Activated CD8-positive, alpha-beta T cell treated with anti-CD3 and anti-CD28 coated beads for 36 hours (primary cell): ENCODE results near the gene PRDM11. TPM values are rescaled to one million over a fixed set of nuclear protein-coding genes. Genes with fewer than 3 reads are reported as not detected.

Experiments
- ATAC-seq: fragments of 200-7000 bp; cut with Tn5 transposase; one replicate; pipeline ENCODE4 v1.10.0; 2021; ENCODE audit warnings: mild to moderate bottlenecking, moderate library complexity
- CTCF ChIA-PET: fragments of 350-600 bp; sonication (Branson Sonifier 250); formaldehyde crosslinking; loops from one replicate; lab custom pipeline; 2021; ENCODE audit warnings: antibody characterized with exemption; lab: Charles Lee
- POLR2A ChIA-PET: fragments of 350-600 bp; sonication (Branson Sonifier 250); formaldehyde crosslinking; loops from one replicate; lab custom pipeline; 2021; ENCODE audit warnings: antibody characterized with exemption; lab: Charles Lee
- DNase-seq: peaks from one replicate; pipeline ENCODE4 v3.0.0-alpha.2; 2020
- H3K27ac Mint-ChIP-seq: one replicate; pipeline ENCODE4 v1.8.0; 2021; ENCODE audit warnings: mild to moderate bottlenecking, mixed read lengths
- H3K27me3 Mint-ChIP-seq: one replicate; pipeline ENCODE4 v1.8.0; 2021; ENCODE audit warnings: mixed read lengths
- H3K36me3 Mint-ChIP-seq: one replicate; pipeline ENCODE4 v1.8.0; 2021; ENCODE audit warnings: low read depth, mixed read lengths
- H3K4me1 Mint-ChIP-seq: one replicate; pipeline ENCODE4 v1.8.0; 2021; ENCODE audit warnings: low read depth, mixed read lengths
- H3K4me3 Mint-ChIP-seq: one replicate; pipeline ENCODE4 v1.8.0; 2021; ENCODE audit warnings: mild to moderate bottlenecking, moderate library complexity, mixed read lengths
- H3K9me3 Mint-ChIP-seq: one replicate; pipeline ENCODE4 v1.8.0; 2021; ENCODE audit warnings: mixed read lengths
- CTCF ChIP-seq: fragments of 200-600 bp; IDR thresholded peaks from one replicate; pipeline ENCODE4 v1.8.0; 2022; ENCODE audit warnings: antibody characterized with exemption, mild to moderate bottlenecking
- intact Hi-C: fragments of 100-400 bp; cut with micrococcal nuclease; formaldehyde crosslinking; loops from one replicate; pipeline ENCODE4 v1.10.0; 2022
- total RNA-seq, 2 experiments: library from RNA; stranded (reverse); gene quantifications; one replicate each; pipeline ENCODE4 v1.2.3, GENCODE V29; 2021

Gene PRDM11
- total RNA-seq, 2 experiments from 2014 or later: 2.6 to 3.5 TPM

- CTCF ChIA-PET: interaction anchor here (1.4 to 2.1 kb wide), 2 partner anchors 104 to 301 kb away, joined by 3 to 7 read pairs; no protein-coding TSS in a partner anchor
- intact Hi-C loops: no loop called here
- no peak for TF ChIP-seq CTCF
- no peak for DNase-seq
- ATAC-seq: no peak
- Mint-ChIP-seq H3K4me1 (no peaks in the 10 kb centered on the region), H3K27ac (no peak overlapping the region), H3K36me3 (no peaks in the 10 kb centered on the region), H3K4me3 (no peak overlapping the region), H3K9me3 (no peaks in the 10 kb centered on the region), H3K27me3 (no peaks in the 10 kb centered on the region)
- POLR2A ChIA-PET: no interaction called here
Observed at GRCh38 chr11:45227836-45228235, 81.4 kb downstream of the PRDM11 start.

DNA sequence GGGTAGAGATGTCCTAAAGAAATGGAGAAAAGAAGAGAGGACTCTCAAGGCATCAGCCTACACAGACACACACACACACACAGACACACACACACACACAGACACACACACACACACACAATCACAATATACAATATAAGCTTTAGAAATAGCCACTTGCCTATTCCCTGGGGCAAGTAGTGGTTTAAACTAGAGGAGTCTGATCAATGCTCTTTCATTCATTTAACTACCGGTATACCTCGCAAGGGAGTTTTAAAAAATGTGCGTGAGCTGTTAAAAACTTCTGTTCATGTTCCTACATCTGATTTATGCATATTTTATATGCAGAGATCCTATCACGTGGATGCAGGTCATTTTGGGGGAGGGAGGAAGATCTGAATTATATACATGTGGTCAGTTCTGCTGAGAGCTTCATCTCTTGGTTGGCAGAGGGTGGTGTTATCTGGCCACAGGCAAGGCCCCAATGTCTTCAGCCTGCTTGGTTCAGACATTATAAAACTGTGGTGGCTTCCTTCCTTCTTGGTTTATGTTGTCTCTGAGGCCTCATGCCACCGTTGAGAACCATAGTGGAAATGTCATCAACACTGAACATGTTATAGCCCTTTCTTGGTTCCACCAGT lies 83.1 kb downstream of the PRDM11 start:
- Mint-ChIP-seq H3K4me1 (no peaks in the 10 kb centered on the region), H3K9me3 (no peaks in the 10 kb centered on the region), H3K36me3 (no peaks in the 10 kb centered on the region), H3K27me3 (no peaks in the 10 kb centered on the region), H3K27ac (no peak overlapping the region), H3K4me3 (no peak overlapping the region)
- intact Hi-C loops: no loop called here
- POLR2A ChIA-PET: no interaction called here
- ATAC-seq: no peak
- CTCF ChIA-PET: interaction anchor here (0.9 to 2.1 kb wide), 3 partner anchors 11 to 303 kb away, joined by 3 to 7 read pairs (median 4); no protein-coding TSS in a partner anchor
- no peak for DNase-seq
- no peak for TF ChIP-seq CTCF

- no peaks in the 10 kb centered on the region for H3K36me3 Mint-ChIP-seq
- peaks cover 12% of the 10 kb centered on the region for H3K27me3 Mint-ChIP-seq
- ChIA-PET POLR2A (no interaction called here), CTCF (interaction anchor here (0.7 to 2.1 kb wide), 18 partner anchors 9 to 288 kb away, joined by 3 to 10 read pairs (median 3); no protein-coding TSS in a partner anchor)
- H3K4me3 Mint-ChIP-seq: no peak overlapping the region
- TF ChIP-seq CTCF: no peak
- no peaks in the 10 kb centered on the region for H3K9me3 Mint-ChIP-seq
- H3K4me1 Mint-ChIP-seq: no peaks in the 10 kb centered on the region
- H3K27ac Mint-ChIP-seq: no peak overlapping the region
- DNase-seq: no peak
- no peak for ATAC-seq
- intact Hi-C loops: no loop called here
Observed at GRCh38 chr11:45232341-45233080, 86.1 kb downstream of the PRDM11 start.

GRCh38 chr11:45233121-45233803 lies 86.8 kb downstream of the PRDM11 start:
- peak; percentile 99 for ATAC-seq
- ChIA-PET POLR2A (no interaction called here), CTCF (interaction anchor here (0.8 to 2.1 kb wide), 18 partner anchors 8 to 289 kb away, joined by 3 to 10 read pairs (median 3); no protein-coding TSS in a partner anchor)
- Mint-ChIP-seq H3K27ac (no peak overlapping the region), H3K4me1 (no peaks in the 10 kb centered on the region), H3K9me3 (no peaks in the 10 kb centered on the region), H3K4me3 (no peak overlapping the region), H3K27me3 (peaks cover 15% of the 10 kb centered on the region), H3K36me3 (no peaks in the 10 kb centered on the region)
- peak; percentile 79 for DNase-seq
- TF ChIP-seq CTCF: peak; percentile 79
- intact Hi-C loops: no loop called here
